H1 (cell line): Measurements from ENCODE around the gene KCNMA1. TPM values are rescaled to one million over a fixed set of nuclear protein-coding genes. Genes with fewer than 3 reads are reported as not detected.

Experiments
- CTCF ChIA-PET: fragments of 300-600 bp; sonication (Branson Sonifier 250); formaldehyde crosslinking; loops from one replicate; lab custom pipeline; 2021; ENCODE audit not compliant: partially characterized antibody; lab: Charles Lee
- POLR2A ChIA-PET: fragments of 300-600 bp; sonication (Branson Sonifier 250); formaldehyde crosslinking; loops from one replicate; lab custom pipeline; 2021; ENCODE audit warnings: inconsistent platforms; ENCODE audit not compliant: partially characterized antibody; lab: Charles Lee
- DNase-seq, 2 experiments: peaks; one replicate each; pipeline versions ENCODE4 v3.0.0 to v3.0.0-alpha.2; 2010 to 2022; ENCODE audit warnings: low spot score in 2 of 2, low read depth in 1 of 2, mixed read lengths in 1 of 2
- FAIRE-seq: peaks from 2 replicates; lab custom pipeline; 2011; peaks lifted over from hg19 to GRCh38; lab: Jason Lieb, UNC
- H2AFZ ChIP-seq: 2 replicates; pipeline ENCODE4 v1.8.1; 2012; ENCODE audit warnings: low read length, inconsistent platforms
- H2AK5ac ChIP-seq: 2 replicates; pipeline ENCODE4 v1.6.1; 2013; ENCODE audit warnings: low read depth, low read length
- H2BK120ac ChIP-seq: replicated peaks from 2 replicates; pipeline ENCODE3; 2013; ENCODE audit warnings: low read depth, low read length, inconsistent platforms
- H2BK12ac ChIP-seq: 2 replicates; pipeline ENCODE4 v1.6.1; 2013; ENCODE audit warnings: low read depth, low read length
- H2BK15ac ChIP-seq: 2 replicates; pipeline ENCODE4 v1.6.1; 2013; ENCODE audit warnings: low read length
- H2BK20ac ChIP-seq: 2 replicates; pipeline ENCODE4 v1.6.1; 2013; ENCODE audit warnings: low read length
- H2BK5ac ChIP-seq: 2 replicates; pipeline ENCODE4 v1.6.1; 2013; ENCODE audit warnings: low read depth, low read length
- H3K14ac ChIP-seq: 2 replicates; pipeline ENCODE4 v1.6.1; 2013; ENCODE audit warnings: inconsistent platforms; ENCODE audit not compliant: insufficient read length
- H3K18ac ChIP-seq: 2 replicates; pipeline ENCODE4 v1.6.1; 2013; ENCODE audit warnings: low read length; ENCODE audit errors: extremely low read depth
- H3K23ac ChIP-seq: 2 replicates; pipeline ENCODE4 v1.6.1; 2013; ENCODE audit warnings: inconsistent platforms; ENCODE audit not compliant: insufficient read length
- H3K23me2 ChIP-seq: 2 replicates; pipeline ENCODE4 v1.6.1; 2013; ENCODE audit warnings: low read depth, low read length
- H3K27ac ChIP-seq: 2 replicates; pipeline ENCODE4 v1.6.1; 2011; ENCODE audit warnings: low read depth, low read length, inconsistent platforms
- H3K27me3 ChIP-seq, 4 experiments: replicated peaks in 1 of 4; 1 replicate in 1 of 4; 2 replicates in 3 of 4; pipeline versions ENCODE4 v1.6.1 to v1.8.1; 2011 to 2013; ENCODE audit warnings: low read length in 3 of 4, mild to moderate bottlenecking in 3 of 4, inconsistent platforms in 2 of 4, mixed read lengths in 2 of 4, moderate library complexity in 1 of 4; ENCODE audit not compliant: control insufficient read depth in 3 of 4, insufficient read depth in 3 of 4; ENCODE audit errors: extremely low read depth in 1 of 4
- H3K36me3 ChIP-seq, 4 experiments: 2 replicates each; pipeline versions ENCODE4 v1.6.1 to v1.8.1; 2011 to 2013; ENCODE audit warnings: mild to moderate bottlenecking in 4 of 4, low read length in 3 of 4, moderate library complexity in 2 of 4, control low read depth in 1 of 4, inconsistent platforms in 1 of 4; ENCODE audit not compliant: insufficient read depth in 4 of 4, control insufficient read depth in 2 of 4
- H3K4ac ChIP-seq: replicated peaks from 2 replicates; pipeline ENCODE3; 2013; ENCODE audit warnings: low read length, low read depth, mixed read lengths, inconsistent platforms; ENCODE audit not compliant: insufficient read length
- H3K4me1 ChIP-seq, 4 experiments: replicated peaks in 1 of 4; 1 replicate in 1 of 4; 2 replicates in 3 of 4; pipeline versions ENCODE4 v1.6.1 to v1.8.1; 2011 to 2013; ENCODE audit warnings: low read length in 3 of 4, inconsistent platforms in 2 of 4, mixed read lengths in 1 of 4; ENCODE audit not compliant: insufficient read depth in 4 of 4, control insufficient read depth in 3 of 4
- H3K4me2 ChIP-seq, 2 experiments: 2 replicates each; pipeline versions ENCODE4 v1.6.1 to v1.8.1; 2011 to 2013; ENCODE audit warnings: low read depth in 2 of 2, low read length in 2 of 2, control low read depth in 1 of 2, inconsistent platforms in 1 of 2, mild to moderate bottlenecking in 1 of 2; ENCODE audit not compliant: insufficient read depth in 1 of 2
- H3K4me3 ChIP-seq, 4 experiments: fragments of 200-600, 300-600 bp in 1 of 4; sonication (generic), shearing (Covaris generic), sonication (Bioruptor Twin) in 1 of 4; 2 replicates each; pipeline versions ENCODE4 v1.5.1 to v1.8.1; 2011 to 2016; ENCODE audit warnings: low read length in 4 of 4, low read depth in 3 of 4, control low read depth in 2 of 4, inconsistent platforms in 2 of 4, mild to moderate bottlenecking in 2 of 4, mixed read lengths in 1 of 4, moderate library complexity in 1 of 4; ENCODE audit not compliant: insufficient read depth in 2 of 4; ENCODE audit errors: extremely low read depth in 1 of 4
- H3K56ac ChIP-seq: replicated peaks from 2 replicates; pipeline ENCODE3; 2013; ENCODE audit warnings: low read depth, mild to moderate bottlenecking, mixed read lengths, low read length, inconsistent platforms; ENCODE audit not compliant: insufficient read length
- H3K79me1 ChIP-seq: 2 replicates; pipeline ENCODE4 v1.6.1; 2013; ENCODE audit warnings: low read depth, low read length, control low read depth
- H3K79me2 ChIP-seq, 2 experiments: 2 replicates each; pipeline versions ENCODE4 v1.6.1 to v1.8.1; 2012 to 2013; ENCODE audit warnings: low read length in 2 of 2, mild to moderate bottlenecking in 2 of 2, inconsistent platforms in 1 of 2; ENCODE audit not compliant: insufficient read depth in 2 of 2, control insufficient read depth in 1 of 2
- H3K9ac ChIP-seq, 4 experiments: replicated peaks in 1 of 4; 1 replicate in 1 of 4; 2 replicates in 3 of 4; pipeline versions ENCODE4 v1.6.1 to v1.8.1; 2011 to 2013; ENCODE audit warnings: low read depth in 3 of 4, low read length in 3 of 4, control low read depth in 2 of 4, mild to moderate bottlenecking in 2 of 4, moderate library complexity in 2 of 4, inconsistent platforms in 1 of 4; ENCODE audit errors: extremely low read depth in 1 of 4
- H3K9me3 ChIP-seq, 2 experiments: 2 replicates each; pipeline versions ENCODE4 v1.6.1 to v1.8.1; 2012 to 2013; ENCODE audit warnings: mild to moderate bottlenecking in 2 of 2, moderate library complexity in 2 of 2, control low read depth in 1 of 2, inconsistent platforms in 1 of 2, low read depth in 1 of 2, low read length in 1 of 2, mixed read lengths in 1 of 2; ENCODE audit not compliant: insufficient read depth in 2 of 2
- H4K20me1 ChIP-seq, 2 experiments: replicated peaks in 1 of 2; 2 replicates each; pipeline versions ENCODE3 to v1.8.1; 2011 to 2013; ENCODE audit warnings: inconsistent platforms in 2 of 2, low read length in 2 of 2, mild to moderate bottlenecking in 1 of 2; ENCODE audit not compliant: insufficient read depth in 2 of 2, control insufficient read depth in 1 of 2
- H4K5ac ChIP-seq: 2 replicates; pipeline ENCODE4 v1.6.1; 2013; ENCODE audit warnings: low read length, low read depth, mixed read lengths, inconsistent platforms; ENCODE audit not compliant: insufficient read length
- H4K8ac ChIP-seq: 2 replicates; pipeline ENCODE4 v1.8.0; 2013; ENCODE audit warnings: mild to moderate bottlenecking, moderate library complexity, low read length, inconsistent platforms; ENCODE audit not compliant: insufficient read depth; ENCODE audit errors: extremely low read depth
- H4K91ac ChIP-seq: replicated peaks from 2 replicates; pipeline ENCODE3; 2013; ENCODE audit warnings: low read length, mixed read lengths, inconsistent platforms; ENCODE audit not compliant: insufficient read length
- EP300 ChIP-seq, 2 experiments: IDR thresholded peaks; 1 replicate in 1 of 2; 2 replicates in 1 of 2; pipeline ENCODE4 v1.6.1; 2011 to 2012; ENCODE audit warnings: low read depth in 2 of 2, low read length in 2 of 2, mild to moderate bottlenecking in 2 of 2, borderline replicate concordance in 1 of 2, inconsistent platforms in 1 of 2, moderate library complexity in 1 of 2
- MAFK ChIP-seq: IDR thresholded peaks from 2 replicates; pipeline ENCODE4 v1.6.1; 2012; ENCODE audit warnings: low read depth, mild to moderate bottlenecking, improper control_type of control experiment, low read length
- POU5F1 ChIP-seq: IDR thresholded peaks from 2 replicates; pipeline ENCODE4 v1.6.1; 2011; ENCODE audit warnings: low read depth, mild to moderate bottlenecking, low read length, moderate library complexity
- TAF1 ChIP-seq: IDR thresholded peaks from 2 replicates; pipeline ENCODE4 v1.6.1; 2011; ENCODE audit warnings: mild to moderate bottlenecking, low read depth, low read length
- WGBS, 2 experiments: shearing (Covaris generic) in 1 of 2; methylation state at CpG; one replicate each; pipeline versions ENCODE4 v1.1.6 to v1.1.7; 2013 to 2015; ENCODE audit warnings: low lambda C conversion rate in 2 of 2, mixed read lengths in 2 of 2, inconsistent platforms in 1 of 2, low coverage in 1 of 2, missing lambda C conversion rate in 1 of 2; ENCODE audit not compliant: insufficient replicate concordance in 2 of 2, insufficient coverage in 1 of 2, insufficient read length in 1 of 2; ENCODE audit errors: extremely low coverage in 1 of 2, missing lambda C conversion rate in 1 of 2; 5-methylcytosine and 5-hydroxymethylcytosine counted together
- polyA plus RNA-seq, 7 experiments: library from polyadenylated mRNA; depleted of rRNA in 3 of 7; stranded (reverse) in 5 of 7; unstranded in 2 of 7; fragments of >200 nt in 5 of 7; fragments of 200-250 nt in 2 of 7; gene quantifications; 1 replicate in 5 of 7; 2 replicates in 1 of 7; 4 replicates in 1 of 7; pipeline versions ENCODE4 v1.2.1 to v1.2.3, GENCODE V29; 2011 to 2013; ENCODE audit warnings: missing spikeins in 2 of 7, mixed read lengths in 2 of 7
- total RNA-seq: library from RNA; stranded (reverse); fragmentation: NEBNext Ultra II Directional; extraction: Animal tissue kit (Norgen Biotek cat#: 25700); gene quantifications from 2 replicates; pipeline ENCODE4 v1.2.1, GENCODE V29; 2021

KCNMA1 gene
- total and polyA plus RNA-seq, 2 of the 8 experiments (the other 6 are each of a cell fraction or from before 2014, with no cell fraction given) = 10.2 to 11.1 TPM

DNA sequence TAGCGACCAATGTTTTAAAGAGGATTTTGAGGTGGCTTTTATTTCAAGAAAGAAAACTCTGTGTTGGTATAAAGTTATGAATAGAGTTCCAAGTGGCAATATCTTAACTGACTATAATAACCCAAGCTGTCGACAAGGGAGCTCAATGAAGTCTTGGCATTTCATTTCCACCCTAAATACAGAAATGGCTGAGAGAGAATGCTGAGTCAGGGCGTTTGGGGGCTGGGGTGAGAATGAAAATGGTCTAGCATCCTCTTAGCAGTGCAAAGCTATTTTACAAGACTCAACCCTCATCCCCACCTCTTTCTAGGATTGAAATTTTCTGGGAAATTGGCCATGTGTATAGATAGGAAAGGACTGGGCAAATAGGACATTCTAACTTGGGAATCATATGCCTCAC, 759.1 kb downstream of the KCNMA1 start:
- Histone ChIP-seq H3K14ac (no peak overlapping the region), H3K79me2 (no peaks in the 10 kb centered on the region), H3K27me3 (no peaks in the 10 kb centered on the region), H3K9me3 (no peaks in the 10 kb centered on the region), H2BK15ac (no peak overlapping the region), H3K4me2 (no peak overlapping the region), H4K20me1 (no peaks in the 10 kb centered on the region), H2AFZ (no peak overlapping the region), H3K4me3 (no peak overlapping the region), H4K8ac (no peak overlapping the region), H3K79me1 (no peaks in the 10 kb centered on the region), H4K91ac (no peak overlapping the region), H4K5ac (no peak overlapping the region), H3K56ac (no peak overlapping the region), H2AK5ac (no peak overlapping the region), H2BK12ac (no peak overlapping the region), H3K36me3 (no peaks in the 10 kb centered on the region), H3K18ac (no peak overlapping the region), H3K4ac (no peak overlapping the region), H3K23me2 (no peaks in the 10 kb centered on the region), H2BK20ac (no peak overlapping the region), H3K23ac (no peak overlapping the region), H3K9ac (no peak overlapping the region), H2BK5ac (no peak overlapping the region), H2BK120ac (no peak overlapping the region), H3K4me1 (no peaks in the 10 kb centered on the region; a peak in 1 of 7 replicates), H3K27ac (no peak overlapping the region)
- ChIA-PET POLR2A (no interaction called here), CTCF (interaction anchor here (0.6 to 1.2 kb wide), 2 partner anchors 67 to 842 kb away, joined by 3 to 4 read pairs; no protein-coding TSS in a partner anchor)
- TF ChIP-seq TAF1 (no peak), EP300 (IDR thresholded peaks at IDR 0.05; ENCODE audit: borderline replicate concordance in 1 of 2, low read depth in 2 of 2, low read length in 2 of 2) (no peak), MAFK (peak; percentile 84), POU5F1 (no peak)
- DNase-seq (no peak), FAIRE-seq (no peak)
- 89% methylated on average over 3 of the region's 3 CpGs; no CpG with 5 or more reads in 1 of the 2 experiments for WGBS, 2 experiments
